Measurements from ENCODE around the gene CPLANE2. TPM values are rescaled to one million over a fixed set of nuclear protein-coding genes. Genes with fewer than 3 reads are reported as not detected.

CPLANE2 gene
- total RNA-seq, 1 experiment from 2014 or later, result 6.3 TPM

DNA sequence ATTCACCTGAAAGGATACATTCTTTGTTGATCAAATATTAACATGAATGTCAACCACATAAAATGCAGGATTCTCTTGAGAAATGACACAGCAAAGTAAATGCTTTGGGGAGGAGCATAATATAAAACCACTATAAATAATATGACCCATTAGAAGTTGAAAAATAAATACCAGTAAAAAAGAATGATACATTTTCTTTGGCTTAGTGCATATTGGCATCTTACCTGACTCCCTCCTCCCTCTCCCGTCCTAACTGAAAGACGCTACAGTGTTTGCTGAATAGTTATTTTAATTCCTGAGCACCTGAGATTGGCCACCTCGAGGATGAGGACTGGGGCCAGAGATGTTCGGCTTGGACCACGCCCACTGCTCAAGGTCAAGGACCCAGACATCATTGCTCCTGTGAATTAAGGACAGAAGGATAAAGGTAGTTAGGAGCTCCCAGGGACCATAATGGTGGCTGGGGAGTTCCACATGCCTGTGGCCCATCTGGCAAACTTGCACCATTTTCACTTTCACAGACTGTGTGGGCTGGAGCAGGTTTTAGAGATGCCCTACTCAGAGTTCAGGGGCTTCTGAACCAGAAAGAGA, 16.4 kb upstream of the CPLANE2 start:
- no peaks in the 10 kb centered on the region for H3K27me3 Mint-ChIP-seq (ENCODE audit: low read depth)
- H2BK15ac ChIP-seq (ENCODE audit: low read depth, low read length), result no peak overlapping the region
- no peak overlapping the region for H3K4me3 Mint-ChIP-seq
- H3K9ac ChIP-seq (ENCODE audit: extremely low read depth, insufficient read length, low read length), result no peak overlapping the region
- no peak overlapping the region for H4K5ac ChIP-seq (ENCODE audit: insufficient read length, low read depth, low read length)
- no peak overlapping the region for H3K4me2 ChIP-seq (ENCODE audit: insufficient read depth, insufficient read length, low read length)
- H3K27ac ChIP-seq (ENCODE audit: insufficient read length, low read depth, low read length), result no peak overlapping the region
- peaks cover 5 to 11% of the 10 kb centered on the region in 2 experiments for H3K4me1 Mint-ChIP-seq
- H3K27me3 ChIP-seq (ENCODE audit: insufficient read depth, low read length), result no peaks in the 10 kb centered on the region
- no peak overlapping the region for H3T11ph ChIP-seq (ENCODE audit: low read length)
- H2AFZ ChIP-seq (ENCODE audit: low read length), result no peak overlapping the region
- no peak overlapping the region for H2BK120ac ChIP-seq (ENCODE audit: low read depth, low read length, poor library complexity, severe bottlenecking)
- H2BK20ac ChIP-seq (ENCODE audit: low read depth, low read length, poor library complexity, severe bottlenecking), result no peak overlapping the region
- H3K4me1 ChIP-seq (ENCODE audit: insufficient read depth, low read length), result no peaks in the 10 kb centered on the region
- H4K8ac ChIP-seq (replicated peaks; ENCODE audit: insufficient read length, low read depth, low read length), result no peak overlapping the region
- DNase-seq, result no peak
- no peak overlapping the region for H3K56ac ChIP-seq (ENCODE audit: insufficient read length, low read depth, low read length)
- no peak overlapping the region for H3K14ac ChIP-seq (ENCODE audit: insufficient read depth, low read length)
- no peaks in the 10 kb centered on the region for H3K9me3 Mint-ChIP-seq
- H2BK12ac ChIP-seq (ENCODE audit: insufficient read length, low read depth, low read length), result no peak overlapping the region
- no peaks in the 10 kb centered on the region for H3K79me1 ChIP-seq (ENCODE audit: insufficient read depth, low read depth, low read length, poor library complexity, severe bottlenecking)
- TF ChIP-seq, protein P1, sequence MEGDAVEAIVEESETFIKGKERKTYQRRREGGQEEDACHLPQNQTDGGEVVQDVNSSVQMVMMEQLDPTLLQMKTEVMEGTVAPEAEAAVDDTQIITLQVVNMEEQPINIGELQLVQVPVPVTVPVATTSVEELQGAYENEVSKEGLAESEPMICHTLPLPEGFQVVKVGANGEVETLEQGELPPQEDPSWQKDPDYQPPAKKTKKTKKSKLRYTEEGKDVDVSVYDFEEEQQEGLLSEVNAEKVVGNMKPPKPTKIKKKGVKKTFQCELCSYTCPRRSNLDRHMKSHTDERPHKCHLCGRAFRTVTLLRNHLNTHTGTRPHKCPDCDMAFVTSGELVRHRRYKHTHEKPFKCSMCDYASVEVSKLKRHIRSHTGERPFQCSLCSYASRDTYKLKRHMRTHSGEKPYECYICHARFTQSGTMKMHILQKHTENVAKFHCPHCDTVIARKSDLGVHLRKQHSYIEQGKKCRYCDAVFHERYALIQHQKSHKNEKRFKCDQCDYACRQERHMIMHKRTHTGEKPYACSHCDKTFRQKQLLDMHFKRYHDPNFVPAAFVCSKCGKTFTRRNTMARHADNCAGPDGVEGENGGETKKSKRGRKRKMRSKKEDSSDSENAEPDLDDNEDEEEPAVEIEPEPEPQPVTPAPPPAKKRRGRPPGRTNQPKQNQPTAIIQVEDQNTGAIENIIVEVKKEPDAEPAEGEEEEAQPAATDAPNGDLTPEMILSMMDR (conservative IDR thresholded peaks at IDR 0.05), result no peak
- H2AK5ac ChIP-seq (ENCODE audit: insufficient read length, low read length), result no peak overlapping the region
- H3K9me3 ChIP-seq (ENCODE audit: control insufficient read depth, low read depth, low read length), result no peaks in the 10 kb centered on the region
- H4K20me1 ChIP-seq (ENCODE audit: control insufficient read depth, insufficient read depth, insufficient read length), result no peaks in the 10 kb centered on the region
- no peaks in the 10 kb centered on the region for H3K23me2 ChIP-seq (ENCODE audit: insufficient read length, low read depth, low read length, poor library complexity, severe bottlenecking)
- H3K27ac Mint-ChIP-seq, result no peak overlapping the region
- H3K4ac ChIP-seq (ENCODE audit: low read depth, low read length), result no peak overlapping the region
- no peak overlapping the region for H2BK5ac ChIP-seq (ENCODE audit: insufficient read length, low read length)
- no peaks in the 10 kb centered on the region for H3K79me2 ChIP-seq (ENCODE audit: insufficient read depth, low read length)
- no peak overlapping the region for H3K23ac ChIP-seq (ENCODE audit: insufficient read length, low read depth, low read length)
- H4K91ac ChIP-seq (ENCODE audit: insufficient read length, low read depth, low read length), result no peak overlapping the region
- peaks cover 6 to 42% (median 33%) of the 10 kb centered on the region in 3 experiments; a peak in 6 of 7 replicates for H3K36me3 Mint-ChIP-seq (ENCODE audit: insufficient read depth in 1 of 3, low read depth in 3 of 3)
- WGBS (ENCODE audit: extremely low coverage, insufficient read length, low lambda C conversion rate), result no CpG with 5 or more reads among the region's 5 CpGs
- H3K18ac ChIP-seq (ENCODE audit: insufficient read length, low read depth, low read length), result no peak overlapping the region

Data from H9 (cell line).